ENCODE results near the gene DUSP28. TPM values are rescaled to one million over a fixed set of nuclear protein-coding genes. Genes with fewer than 3 reads are reported as not detected.
A peak's percentile ranks its signal among the peaks of the same experiment; 100 is the strongest.

DUSP28 gene
- total RNA-seq, 1 experiment from 2014 or later, result 8.1 TPM

DNA sequence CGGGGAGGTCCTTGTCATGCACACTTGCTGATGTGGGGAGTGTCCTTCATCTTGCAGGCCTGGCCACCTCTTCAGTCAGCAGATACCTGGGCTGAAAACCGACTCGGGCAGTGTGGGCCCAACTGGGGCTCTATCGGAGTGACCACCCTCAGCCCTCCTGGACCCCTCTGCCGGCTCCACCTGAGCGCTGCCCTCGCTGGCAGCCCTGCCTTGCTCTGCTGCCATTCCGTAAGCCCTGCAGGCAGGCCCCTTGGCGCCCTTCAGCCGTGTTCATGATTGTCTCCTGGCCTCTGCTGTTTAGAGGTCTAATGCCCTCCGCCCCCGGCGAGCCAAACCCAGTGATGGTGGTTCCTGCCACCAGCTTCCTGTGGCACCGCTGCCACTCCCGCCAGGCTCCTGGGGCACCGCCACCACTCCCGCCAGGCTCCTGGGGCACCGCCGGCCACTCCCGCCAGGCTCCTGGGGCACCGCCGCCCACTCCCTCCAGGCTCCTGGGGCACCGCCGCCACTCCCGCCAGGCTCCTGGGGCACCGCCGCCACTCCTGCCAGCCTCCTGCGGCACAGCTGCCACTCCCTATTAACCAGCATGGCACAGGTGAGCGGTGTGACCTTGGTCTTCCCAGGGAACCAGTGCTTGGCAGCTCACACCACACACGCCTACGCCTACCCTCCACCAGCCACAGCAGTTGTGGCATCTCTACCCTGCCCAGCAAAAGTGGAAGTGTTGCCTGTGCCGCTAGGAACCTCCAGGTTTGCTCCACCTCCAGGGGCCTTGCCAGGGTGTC lies 42.3 kb downstream of the DUSP28 start:
- Histone ChIP-seq H3K36me3 (ENCODE audit: insufficient read depth, low read length) (no peaks in the 10 kb centered on the region), H3K27ac (ENCODE audit: low read length) (no peak overlapping the region), H3K4me2 (ENCODE audit: low read depth, low read length, poor library complexity, severe bottlenecking) (no peak overlapping the region), H4K20me1 (ENCODE audit: insufficient read depth, low read depth, low read length) (no peaks in the 10 kb centered on the region), H3K9ac (ENCODE audit: low read length) (no peak overlapping the region), H3K27me3 (ENCODE audit: low read length) (no peaks in the 10 kb centered on the region), H2AFZ (ENCODE audit: low read length) (no peak overlapping the region), H3K9me2 (replicated peaks; ENCODE audit: insufficient read depth, low read length) (no peaks in the 10 kb centered on the region), H3K9me3 (ENCODE audit: low read length) (no peaks in the 10 kb centered on the region), H3K79me2 (ENCODE audit: low read length) (no peaks in the 10 kb centered on the region), H3K4me1 (ENCODE audit: low read length) (no peaks in the 10 kb centered on the region), H3K4me3 (ENCODE audit: low read length) (no peak overlapping the region)
- DNase-seq, result no peak

DNA sequence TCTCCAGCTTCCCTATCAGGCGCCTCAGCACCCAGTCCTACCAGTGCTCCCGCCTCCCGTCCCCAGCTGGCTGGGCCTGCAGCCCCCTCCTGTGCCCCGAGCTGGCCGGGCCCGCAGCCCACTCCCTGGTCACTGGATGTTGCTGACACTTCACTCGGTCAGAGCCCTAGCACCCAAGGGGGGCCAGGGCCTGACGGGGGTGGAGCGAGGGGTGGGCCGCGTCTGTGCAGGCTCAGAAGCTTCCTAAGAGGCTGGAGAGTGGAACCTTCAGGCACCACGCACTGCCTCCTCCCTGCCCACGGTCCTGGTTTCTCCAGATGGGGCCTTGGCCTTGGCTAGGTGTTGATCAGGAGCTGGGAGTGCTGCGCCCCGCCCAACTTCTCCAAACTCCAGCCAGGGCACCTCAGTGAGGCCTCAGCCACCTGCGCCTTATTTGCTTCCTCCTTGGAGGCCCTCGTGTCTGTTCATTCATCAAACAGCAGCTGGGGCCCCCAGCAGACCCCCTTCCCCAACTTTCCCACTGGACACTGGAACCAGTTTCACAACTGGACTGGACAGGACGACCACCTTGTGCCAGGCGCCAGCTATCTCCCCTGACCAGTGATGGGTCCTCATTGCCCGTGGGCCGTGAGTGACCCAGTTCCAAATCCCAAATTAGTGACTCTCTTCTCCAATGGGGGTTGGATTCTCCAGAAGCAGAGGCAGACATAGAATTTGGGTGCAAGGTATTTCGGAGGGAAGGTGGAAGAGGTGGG lies 43.1 kb downstream of the DUSP28 start:
- Histone ChIP-seq H4K20me1 (ENCODE audit: insufficient read depth, low read depth, low read length) (no peaks in the 10 kb centered on the region), H3K27me3 (ENCODE audit: low read length) (no peaks in the 10 kb centered on the region), H3K4me3 (ENCODE audit: low read length) (no peak overlapping the region), H3K9ac (ENCODE audit: low read length) (no peak overlapping the region), H3K9me3 (ENCODE audit: low read length) (no peaks in the 10 kb centered on the region), H3K4me1 (ENCODE audit: low read length) (no peaks in the 10 kb centered on the region), H2AFZ (ENCODE audit: low read length) (no peak overlapping the region), H3K4me2 (ENCODE audit: low read depth, low read length, poor library complexity, severe bottlenecking) (no peak overlapping the region), H3K79me2 (ENCODE audit: low read length) (no peaks in the 10 kb centered on the region), H3K36me3 (ENCODE audit: insufficient read depth, low read length) (no peaks in the 10 kb centered on the region), H3K27ac (ENCODE audit: low read length) (no peak overlapping the region), H3K9me2 (replicated peaks; ENCODE audit: insufficient read depth, low read length) (no peaks in the 10 kb centered on the region)
- no peak for DNase-seq

DNA sequence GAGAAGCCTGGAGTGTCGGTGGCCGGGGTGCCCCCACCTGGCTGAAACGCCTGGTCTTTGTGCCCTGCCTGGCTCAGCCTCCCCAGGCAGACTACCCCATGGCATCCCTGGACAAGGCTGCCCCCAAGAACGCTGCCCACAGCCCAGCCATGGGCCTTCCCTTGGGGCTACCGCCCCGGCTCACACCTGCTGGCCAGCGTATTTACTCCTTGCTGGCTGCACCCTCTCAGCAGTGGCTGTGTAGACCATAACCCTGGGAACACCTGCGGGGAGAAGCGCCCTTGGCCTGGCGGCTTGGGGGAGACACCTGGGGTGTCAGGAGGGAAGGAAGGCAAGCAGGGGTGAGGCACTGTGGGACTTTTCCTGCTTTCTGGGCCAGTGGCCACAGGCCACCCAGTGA lies 43.7 kb downstream of the DUSP28 start:
- Histone ChIP-seq H3K9me3 (ENCODE audit: low read length) (no peaks in the 10 kb centered on the region), H3K4me2 (ENCODE audit: low read depth, low read length, poor library complexity, severe bottlenecking) (no peak overlapping the region), H3K27ac (ENCODE audit: low read length) (no peak overlapping the region), H3K9me2 (replicated peaks; ENCODE audit: insufficient read depth, low read length) (no peaks in the 10 kb centered on the region), H3K27me3 (ENCODE audit: low read length) (no peaks in the 10 kb centered on the region), H3K79me2 (ENCODE audit: low read length) (no peaks in the 10 kb centered on the region), H3K9ac (ENCODE audit: low read length) (no peak overlapping the region), H3K36me3 (ENCODE audit: insufficient read depth, low read length) (no peaks in the 10 kb centered on the region), H3K4me3 (ENCODE audit: low read length) (no peak overlapping the region), H3K4me1 (ENCODE audit: low read length) (no peaks in the 10 kb centered on the region), H2AFZ (ENCODE audit: low read length) (no peak overlapping the region), H4K20me1 (ENCODE audit: insufficient read depth, low read depth, low read length) (no peaks in the 10 kb centered on the region)
- no peak for DNase-seq

DNA sequence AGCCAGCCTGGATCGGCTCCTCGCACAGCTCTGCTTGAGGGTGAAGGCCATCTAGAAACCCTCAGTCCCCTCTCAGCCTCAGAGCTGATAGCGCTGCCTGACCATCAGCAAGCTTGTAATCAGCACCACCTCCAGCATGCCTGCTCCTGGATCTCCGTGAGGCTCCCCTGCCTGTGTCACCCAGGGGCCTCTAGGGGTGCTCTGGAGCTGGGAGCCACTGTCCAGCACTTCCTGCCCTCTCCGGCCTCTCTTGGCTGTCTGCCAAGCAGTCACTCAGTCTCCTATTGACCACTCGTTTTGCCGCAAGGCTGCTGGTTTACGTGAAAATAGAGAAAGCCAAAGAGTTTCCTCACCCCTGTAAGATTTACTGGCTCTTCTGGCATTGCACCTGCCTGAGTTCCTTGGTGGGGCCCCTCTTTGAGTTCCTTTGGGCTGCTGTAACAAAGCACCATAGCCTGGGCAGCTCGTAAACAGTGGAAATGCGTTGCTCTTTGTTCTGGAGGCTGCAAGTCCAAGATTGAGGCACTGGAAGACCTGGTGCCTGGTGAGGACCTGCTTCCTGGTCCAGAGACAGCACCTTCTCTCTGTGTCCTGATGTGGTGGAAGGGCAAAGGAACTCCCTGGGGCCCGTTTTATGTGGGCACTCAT lies 44.3 kb downstream of the DUSP28 start:
- Histone ChIP-seq H3K9me2 (replicated peaks; ENCODE audit: insufficient read depth, low read length) (no peaks in the 10 kb centered on the region), H3K27me3 (ENCODE audit: low read length) (no peaks in the 10 kb centered on the region), H4K20me1 (ENCODE audit: insufficient read depth, low read depth, low read length) (no peaks in the 10 kb centered on the region), H3K4me1 (ENCODE audit: low read length) (no peaks in the 10 kb centered on the region), H3K9me3 (ENCODE audit: low read length) (no peaks in the 10 kb centered on the region), H3K4me2 (ENCODE audit: low read depth, low read length, poor library complexity, severe bottlenecking) (no peak overlapping the region), H3K79me2 (ENCODE audit: low read length) (no peaks in the 10 kb centered on the region), H3K27ac (ENCODE audit: low read length) (no peak overlapping the region), H3K9ac (ENCODE audit: low read length) (no peak overlapping the region), H3K36me3 (ENCODE audit: insufficient read depth, low read length) (no peaks in the 10 kb centered on the region), H2AFZ (ENCODE audit: low read length) (no peak overlapping the region), H3K4me3 (ENCODE audit: low read length) (no peak overlapping the region)
- DNase-seq, result peak; percentile 50

DNA sequence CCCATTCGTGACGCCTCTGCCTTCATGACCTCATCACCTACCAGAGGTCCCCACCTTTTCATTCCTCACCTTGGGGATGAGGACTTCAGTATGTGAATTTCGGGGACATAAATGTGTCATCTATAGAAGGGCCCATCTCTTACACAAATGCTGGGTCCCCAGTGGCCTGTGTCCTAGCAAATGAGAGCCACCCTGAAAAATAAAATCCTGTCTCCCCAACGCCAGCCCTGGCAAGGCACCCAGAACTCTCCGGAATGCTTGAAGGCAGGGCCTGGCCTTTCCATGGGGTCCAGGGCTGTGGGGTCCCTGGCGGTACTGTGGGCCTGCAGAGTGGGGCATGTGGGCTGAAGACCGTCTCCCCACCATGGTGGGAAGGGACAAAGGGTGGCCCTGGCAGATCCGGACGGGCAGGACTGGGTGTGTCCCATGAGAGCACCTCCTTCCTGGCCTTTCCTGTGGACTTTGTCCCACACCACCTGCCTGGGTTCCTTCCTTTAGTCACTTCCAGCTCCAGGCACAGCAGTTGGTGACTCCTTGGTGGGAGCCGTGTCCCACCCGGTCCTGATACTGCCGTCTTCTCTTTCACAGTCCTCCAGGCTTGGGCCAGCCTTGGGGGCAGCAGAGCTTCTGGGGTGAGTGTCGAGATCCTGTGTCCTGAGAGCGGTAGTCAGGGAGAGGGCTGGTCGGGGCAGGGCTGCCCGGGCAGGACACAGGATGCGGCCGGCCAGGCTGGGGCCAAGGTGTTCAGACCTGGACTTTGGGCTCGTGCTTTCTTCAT lies 45.0 kb downstream of the DUSP28 start:
- Histone ChIP-seq H4K20me1 (ENCODE audit: insufficient read depth, low read depth, low read length) (no peaks in the 10 kb centered on the region), H3K27ac (ENCODE audit: low read length) (no peak overlapping the region), H2AFZ (ENCODE audit: low read length) (no peak overlapping the region), H3K4me2 (ENCODE audit: low read depth, low read length, poor library complexity, severe bottlenecking) (no peak overlapping the region), H3K79me2 (ENCODE audit: low read length) (no peaks in the 10 kb centered on the region), H3K4me1 (ENCODE audit: low read length) (no peaks in the 10 kb centered on the region), H3K4me3 (ENCODE audit: low read length) (no peak overlapping the region), H3K9me3 (ENCODE audit: low read length) (no peaks in the 10 kb centered on the region), H3K27me3 (ENCODE audit: low read length) (no peaks in the 10 kb centered on the region), H3K9ac (ENCODE audit: low read length) (no peak overlapping the region), H3K36me3 (ENCODE audit: insufficient read depth, low read length) (no peaks in the 10 kb centered on the region), H3K9me2 (replicated peaks; ENCODE audit: insufficient read depth, low read length) (no peaks in the 10 kb centered on the region)
- no peak for DNase-seq

DNA sequence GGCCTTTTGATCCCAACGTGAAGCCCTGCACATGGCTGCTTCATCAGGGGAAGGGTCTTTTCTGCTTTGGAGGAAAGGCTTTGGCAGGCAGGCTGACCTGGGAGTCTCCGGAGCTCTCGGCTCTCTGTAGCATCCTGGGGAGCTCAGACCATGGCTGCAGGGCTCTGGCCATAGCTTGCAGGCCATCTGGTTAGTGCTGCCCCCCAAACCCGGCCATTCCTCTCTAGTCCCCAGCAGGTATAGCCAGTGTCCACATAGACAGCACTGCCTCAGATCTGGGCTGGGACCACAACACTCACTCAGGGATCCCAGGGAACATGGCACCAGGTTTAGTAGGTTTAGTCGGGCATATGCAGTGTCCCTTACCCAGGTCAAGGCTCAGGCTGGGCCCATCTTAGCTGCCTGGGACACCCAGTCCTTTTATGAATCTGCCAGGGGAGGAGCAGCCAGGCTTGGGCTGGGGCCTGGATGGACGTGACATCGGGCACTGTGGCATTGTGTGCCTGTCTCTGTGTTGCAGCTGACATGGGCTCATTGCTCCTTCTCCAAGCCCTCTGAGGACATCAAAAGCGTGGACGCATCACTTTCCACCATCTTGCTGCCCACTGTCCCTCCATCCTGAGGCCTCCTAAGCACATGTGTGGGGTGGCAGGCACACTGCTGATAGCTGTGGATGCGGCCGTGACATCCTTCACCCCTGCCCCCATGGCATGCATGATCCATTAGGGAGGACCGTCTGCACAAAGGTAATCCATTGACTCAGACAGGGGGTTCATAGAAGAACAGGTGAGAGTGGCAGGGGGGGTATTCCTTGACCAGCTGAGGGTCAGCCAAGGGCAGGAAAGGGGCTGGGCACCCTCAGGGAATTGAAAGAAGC lies 45.9 kb downstream of the DUSP28 start:
- no peak for DNase-seq
- Histone ChIP-seq H3K27me3 (ENCODE audit: low read length) (no peaks in the 10 kb centered on the region), H3K27ac (ENCODE audit: low read length) (no peak overlapping the region), H3K36me3 (ENCODE audit: insufficient read depth, low read length) (no peaks in the 10 kb centered on the region), H3K4me1 (ENCODE audit: low read length) (no peaks in the 10 kb centered on the region), H3K79me2 (ENCODE audit: low read length) (no peaks in the 10 kb centered on the region), H3K9ac (ENCODE audit: low read length) (no peak overlapping the region), H3K4me3 (ENCODE audit: low read length) (no peak overlapping the region), H4K20me1 (ENCODE audit: insufficient read depth, low read depth, low read length) (no peaks in the 10 kb centered on the region), H3K4me2 (ENCODE audit: low read depth, low read length, poor library complexity, severe bottlenecking) (no peak overlapping the region), H3K9me3 (ENCODE audit: low read length) (no peaks in the 10 kb centered on the region), H3K9me2 (replicated peaks; ENCODE audit: insufficient read depth, low read length) (no peaks in the 10 kb centered on the region), H2AFZ (ENCODE audit: low read length) (no peak overlapping the region)

DNA sequence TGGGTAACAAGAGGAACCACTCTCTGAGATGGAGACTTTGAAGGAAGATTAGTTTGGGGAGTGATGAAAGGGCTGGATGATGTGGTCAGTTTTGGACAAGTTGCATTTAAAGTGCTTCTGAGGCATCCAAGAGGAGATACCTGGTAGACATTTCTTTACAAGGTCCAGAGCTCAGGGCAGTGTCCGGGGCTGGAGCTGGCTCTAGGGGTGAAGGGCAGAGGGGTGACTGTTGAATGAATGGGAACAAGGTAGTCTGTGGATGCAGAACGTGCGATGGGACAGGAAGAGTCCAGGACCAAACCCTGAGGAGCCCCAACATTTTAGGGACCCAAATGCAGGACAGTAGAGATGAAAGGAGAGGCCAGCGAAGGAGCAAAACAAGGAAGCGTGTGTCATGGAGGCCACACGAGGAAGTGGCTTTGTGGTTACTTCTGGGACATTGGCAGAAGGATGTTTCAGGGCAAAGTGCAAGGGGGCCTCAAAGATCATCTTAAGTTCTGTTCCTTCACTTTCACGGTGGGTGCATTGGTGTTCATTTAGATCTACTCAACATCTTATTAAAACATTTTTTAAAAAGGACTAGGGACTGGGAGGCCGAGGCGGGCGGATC lies 51.5 kb downstream of the DUSP28 start:
- no peak overlapping the region for H3K27ac ChIP-seq (ENCODE audit: low read length)
- H3K4me1 ChIP-seq (ENCODE audit: low read length), result no peaks in the 10 kb centered on the region
- no peaks in the 10 kb centered on the region for H3K27me3 ChIP-seq (ENCODE audit: low read length)
- no peak overlapping the region for H2AFZ ChIP-seq (ENCODE audit: low read length)
- peaks cover 9% of the 10 kb centered on the region for H3K9me3 ChIP-seq (ENCODE audit: low read length)
- no peak overlapping the region for H3K4me3 ChIP-seq (ENCODE audit: low read length)
- DNase-seq, result no peak
- H4K20me1 ChIP-seq (ENCODE audit: insufficient read depth, low read depth, low read length), result no peaks in the 10 kb centered on the region
- no peaks in the 10 kb centered on the region for H3K36me3 ChIP-seq (ENCODE audit: insufficient read depth, low read length)
- H3K4me2 ChIP-seq (ENCODE audit: low read depth, low read length, poor library complexity, severe bottlenecking), result no peak overlapping the region
- H3K79me2 ChIP-seq (ENCODE audit: low read length), result no peaks in the 10 kb centered on the region
- H3K9ac ChIP-seq (ENCODE audit: low read length), result no peak overlapping the region
- H3K9me2 ChIP-seq (replicated peaks; ENCODE audit: insufficient read depth, low read length), result no peaks in the 10 kb centered on the region

Measured in Karpas-422 (cell line).